ENCODE measurements around the gene GJA3.
A peak's percentile ranks its signal among the peaks of the same experiment; 100 is the strongest.

Gene GJA3

GRCh38 chr13:20093951-20094350 is 66.9 kb downstream of the GJA3 start:
- no peak overlapping the region for H3K4me3 ChIP-seq (ENCODE audit: low read length)
- TF ChIP-seq CTCF (IDR thresholded peaks at IDR 0.05; ENCODE audit: insufficient read depth, low read depth, low read length, missing control alignments) = no peak
- no peak for DNase-seq (ENCODE audit: low read depth)

- peak; percentile 20 for TF ChIP-seq CTCF (IDR thresholded peaks at IDR 0.05; ENCODE audit: insufficient read depth, low read depth, low read length, missing control alignments)
- no peak for DNase-seq (ENCODE audit: low read depth)
- no peak overlapping the region for H3K4me3 ChIP-seq (ENCODE audit: low read length)
These were observed 70.5 kb downstream of the GJA3 start for GRCh38 chr13:20090349-20090748.
